IMR-90 (cell line): ENCODE results near the gene MICAL3.

ENCODE experiments used
- CEBPB ChIP-seq: IDR thresholded peaks from 2 replicates; pipeline ENCODE4 v1.6.1; 2012; ENCODE audit warnings: low read depth, low read length, improper control_type of control experiment
- MAFK ChIP-seq: IDR thresholded peaks from 2 replicates; pipeline ENCODE4 v1.6.1; 2012; ENCODE audit warnings: low read depth, low read length, improper control_type of control experiment
- MXI1 ChIP-seq: IDR thresholded peaks from 2 replicates; pipeline ENCODE4 v1.6.1; 2012; ENCODE audit warnings: low read depth, mild to moderate bottlenecking, low read length, moderate library complexity, borderline replicate concordance
- NFE2L2 ChIP-seq: fragments of 150-350 bp; IDR thresholded peaks from 2 replicates; pipeline ENCODE4 v1.6.1; 2016; ENCODE audit warnings: low read depth, mild to moderate bottlenecking, low read length
- POLR2A ChIP-seq: IDR thresholded peaks from 2 replicates; pipeline ENCODE4 v1.6.1; 2012; ENCODE audit warnings: mild to moderate bottlenecking, low read depth, low read length
- RAD21 ChIP-seq: IDR thresholded peaks from 2 replicates; pipeline ENCODE4 v1.6.1; 2012; ENCODE audit warnings: low read length, improper control_type of control experiment
- RCOR1 ChIP-seq: IDR thresholded peaks from 2 replicates; pipeline ENCODE4 v1.6.1; 2012; ENCODE audit warnings: mild to moderate bottlenecking, low read length, improper control_type of control experiment; ENCODE audit not compliant: insufficient replicate concordance
- SMC3 ChIP-seq: fragments of 150-350 bp; IDR thresholded peaks from 2 replicates; pipeline ENCODE4 v1.6.1; 2016; ENCODE audit warnings: low read depth, mild to moderate bottlenecking, antibody characterized with exemption, low read length, moderate library complexity
- TF ChIP-seq, protein P1 (sequence below): conservative IDR thresholded peaks from 2 replicates; pipeline ENCODE4 v1.5.1; 2012; ENCODE audit warnings: mild to moderate bottlenecking, low read depth, low read length, improper control_type of control experiment
- TF ChIP-seq, protein P2 (sequence below): fragments of 150-350 bp; IDR thresholded peaks from 2 replicates; pipeline ENCODE4 v1.6.1; 2016; ENCODE audit warnings: low read depth, mild to moderate bottlenecking, low read length, moderate library complexity, borderline replicate concordance
- TF ChIP-seq, protein P3 (sequence below): fragments of 150-350 bp; IDR thresholded peaks from 2 replicates; pipeline ENCODE4 v1.6.1; 2017; ENCODE audit warnings: mild to moderate bottlenecking, antibody characterized with exemption, low read length, low read depth

DNA sequence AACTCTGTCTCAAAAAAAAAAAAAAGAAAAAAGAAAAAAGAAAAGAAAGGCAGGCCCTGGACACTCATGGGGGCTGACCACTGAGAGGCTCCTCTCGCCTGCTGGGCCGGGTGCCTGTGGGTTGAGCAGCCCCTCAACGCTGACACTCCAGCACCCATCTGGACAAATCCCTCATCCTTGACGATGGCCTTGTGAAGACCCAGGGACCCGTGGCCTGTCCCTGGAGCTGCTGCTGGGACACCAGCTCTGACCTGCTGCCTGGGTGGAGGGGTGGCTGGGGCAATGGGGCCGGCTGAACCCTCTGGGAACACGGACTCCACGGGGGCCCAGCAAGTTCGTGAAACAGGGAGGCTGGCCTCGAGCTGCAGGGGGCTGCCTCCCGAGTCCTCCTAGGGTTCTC, 239.6 kb downstream of the MICAL3 start:
- TF ChIP-seq, protein P1, sequence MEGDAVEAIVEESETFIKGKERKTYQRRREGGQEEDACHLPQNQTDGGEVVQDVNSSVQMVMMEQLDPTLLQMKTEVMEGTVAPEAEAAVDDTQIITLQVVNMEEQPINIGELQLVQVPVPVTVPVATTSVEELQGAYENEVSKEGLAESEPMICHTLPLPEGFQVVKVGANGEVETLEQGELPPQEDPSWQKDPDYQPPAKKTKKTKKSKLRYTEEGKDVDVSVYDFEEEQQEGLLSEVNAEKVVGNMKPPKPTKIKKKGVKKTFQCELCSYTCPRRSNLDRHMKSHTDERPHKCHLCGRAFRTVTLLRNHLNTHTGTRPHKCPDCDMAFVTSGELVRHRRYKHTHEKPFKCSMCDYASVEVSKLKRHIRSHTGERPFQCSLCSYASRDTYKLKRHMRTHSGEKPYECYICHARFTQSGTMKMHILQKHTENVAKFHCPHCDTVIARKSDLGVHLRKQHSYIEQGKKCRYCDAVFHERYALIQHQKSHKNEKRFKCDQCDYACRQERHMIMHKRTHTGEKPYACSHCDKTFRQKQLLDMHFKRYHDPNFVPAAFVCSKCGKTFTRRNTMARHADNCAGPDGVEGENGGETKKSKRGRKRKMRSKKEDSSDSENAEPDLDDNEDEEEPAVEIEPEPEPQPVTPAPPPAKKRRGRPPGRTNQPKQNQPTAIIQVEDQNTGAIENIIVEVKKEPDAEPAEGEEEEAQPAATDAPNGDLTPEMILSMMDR: no peak
- TF ChIP-seq MAFK: no peak
- TF ChIP-seq POLR2A: no peak
- TF ChIP-seq, protein P2, sequence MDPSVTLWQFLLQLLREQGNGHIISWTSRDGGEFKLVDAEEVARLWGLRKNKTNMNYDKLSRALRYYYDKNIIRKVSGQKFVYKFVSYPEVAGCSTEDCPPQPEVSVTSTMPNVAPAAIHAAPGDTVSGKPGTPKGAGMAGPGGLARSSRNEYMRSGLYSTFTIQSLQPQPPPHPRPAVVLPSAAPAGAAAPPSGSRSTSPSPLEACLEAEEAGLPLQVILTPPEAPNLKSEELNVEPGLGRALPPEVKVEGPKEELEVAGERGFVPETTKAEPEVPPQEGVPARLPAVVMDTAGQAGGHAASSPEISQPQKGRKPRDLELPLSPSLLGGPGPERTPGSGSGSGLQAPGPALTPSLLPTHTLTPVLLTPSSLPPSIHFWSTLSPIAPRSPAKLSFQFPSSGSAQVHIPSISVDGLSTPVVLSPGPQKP: no peak
- no peak for TF ChIP-seq MXI1
- no peak for TF ChIP-seq NFE2L2
- no peak for TF ChIP-seq RCOR1
- no peak for TF ChIP-seq CEBPB
- TF ChIP-seq SMC3: no peak
- TF ChIP-seq RAD21: no peak
- TF ChIP-seq, protein P3, sequence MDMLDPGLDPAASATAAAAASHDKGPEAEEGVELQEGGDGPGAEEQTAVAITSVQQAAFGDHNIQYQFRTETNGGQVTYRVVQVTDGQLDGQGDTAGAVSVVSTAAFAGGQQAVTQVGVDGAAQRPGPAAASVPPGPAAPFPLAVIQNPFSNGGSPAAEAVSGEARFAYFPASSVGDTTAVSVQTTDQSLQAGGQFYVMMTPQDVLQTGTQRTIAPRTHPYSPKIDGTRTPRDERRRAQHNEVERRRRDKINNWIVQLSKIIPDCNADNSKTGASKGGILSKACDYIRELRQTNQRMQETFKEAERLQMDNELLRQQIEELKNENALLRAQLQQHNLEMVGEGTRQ: no peak
